Endodermal cell (in vitro differentiated cells): ENCODE data around the gene SYNE2. TPM values are rescaled to one million over a fixed set of nuclear protein-coding genes. Genes with fewer than 3 reads are reported as not detected.

Experiments
- DNase-seq: peaks from one replicate; pipeline ENCODE4 v3.0.0-alpha.2; 2017
- H3K27ac ChIP-seq: 2 replicates; pipeline ENCODE4 v1.5.1; 2013; ENCODE audit warnings: mild to moderate bottlenecking, low read depth, low read length, moderate library complexity
- H3K27me3 ChIP-seq: 2 replicates; pipeline ENCODE4 v1.6.1; 2013; ENCODE audit warnings: mild to moderate bottlenecking, low read length, moderate library complexity; ENCODE audit not compliant: insufficient read depth, control insufficient read depth, poor library complexity, severe bottlenecking
- H3K36me3 ChIP-seq: 2 replicates; pipeline ENCODE4 v1.7.0; 2013; ENCODE audit warnings: mild to moderate bottlenecking, low read length, moderate library complexity; ENCODE audit not compliant: control insufficient read depth, insufficient read depth
- H3K4me1 ChIP-seq: one replicate; pipeline ENCODE4 v1.7.0; 2013; ENCODE audit warnings: low read length; ENCODE audit not compliant: control insufficient read depth, insufficient read depth
- H3K4me3 ChIP-seq: 2 replicates; pipeline ENCODE4 v1.5.1; 2013; ENCODE audit warnings: mild to moderate bottlenecking, low read length, moderate library complexity
- H3K9ac ChIP-seq: 2 replicates; pipeline ENCODE4 v1.6.1; 2013; ENCODE audit warnings: mild to moderate bottlenecking, low read length, moderate library complexity; ENCODE audit not compliant: poor library complexity, severe bottlenecking; ENCODE audit errors: extremely low read depth
- H3K9me3 ChIP-seq: 2 replicates; pipeline ENCODE4 v1.6.1; 2013; ENCODE audit warnings: mild to moderate bottlenecking, low read length, moderate library complexity; ENCODE audit not compliant: control insufficient read depth
- H3K27ac Mint-ChIP-seq: 2 replicates; pipeline ENCODE4 v1.8.0; 2020; ENCODE audit warnings: mixed read lengths
- H3K27me3 Mint-ChIP-seq: 2 replicates; pipeline ENCODE4 v1.8.0; 2021; ENCODE audit warnings: mild to moderate bottlenecking, mixed read lengths; ENCODE audit not compliant: insufficient read depth
- H3K36me3 Mint-ChIP-seq: 2 replicates; pipeline ENCODE4 v1.8.0; 2020; ENCODE audit warnings: low read depth, mixed read lengths
- H3K4me1 Mint-ChIP-seq: 2 replicates; pipeline ENCODE4 v1.8.0; 2020; ENCODE audit warnings: mixed read lengths
- H3K4me3 Mint-ChIP-seq: 2 replicates; pipeline ENCODE4 v1.8.0; 2020; ENCODE audit warnings: mild to moderate bottlenecking, moderate library complexity, mixed read lengths
- H3K9me3 Mint-ChIP-seq: 2 replicates; pipeline ENCODE4 v1.8.0; 2020; ENCODE audit warnings: mild to moderate bottlenecking, mixed read lengths
- CTCF ChIP-seq: fragments of 200-600 bp; sonication (generic); conservative IDR thresholded peaks from 2 replicates; pipeline ENCODE4 v1.5.0; 2021; ENCODE audit warnings: antibody characterized with exemption, mild to moderate bottlenecking
- WGBS, 2 experiments: methylation state at CpG; one replicate each; pipeline versions ENCODE4 v1.1.5 to v1.1.7; 2013; ENCODE audit warnings: missing lambda C conversion rate in 2 of 2, mixed read lengths in 1 of 2; ENCODE audit not compliant: insufficient coverage in 1 of 2, insufficient read length in 1 of 2; 5-methylcytosine and 5-hydroxymethylcytosine counted together
- total RNA-seq, 2 donors: library from RNA; stranded (reverse); fragmentation: NEBNext Ultra II Directional in 1 of 2; extraction: Animal tissue kit (Norgen Biotek cat#: 25700) in 1 of 2; gene quantifications; 2 replicates in 1 of 2; 3 replicates in 1 of 2; pipeline ENCODE4 v1.2.1, GENCODE V29; 2021

The SYNE2 gene
- total RNA-seq, 2 donors from 2014 or later = 65.8 to 70.0 TPM

- H3K4me3 Mint-ChIP-seq = no peak overlapping the region
- no peaks in the 10 kb centered on the region for H3K27me3 Mint-ChIP-seq
- peaks cover 27% of the 10 kb centered on the region for H3K36me3 Mint-ChIP-seq
- WGBS, 2 experiments = 93% methylated on average over 6 of the region's 6 CpGs
- DNase-seq = no peak
- H3K9ac ChIP-seq = no peak overlapping the region
- H3K27ac Mint-ChIP-seq = no peak overlapping the region
- no peak overlapping the region for H3K4me3 ChIP-seq
- no peaks in the 10 kb centered on the region for H3K9me3 ChIP-seq
- H3K4me1 ChIP-seq = no peaks in the 10 kb centered on the region
- H3K27ac ChIP-seq = no peak overlapping the region
- H3K36me3 ChIP-seq = peaks cover 23% of the 10 kb centered on the region
- TF ChIP-seq CTCF = no peak
- no peaks in the 10 kb centered on the region for H3K27me3 ChIP-seq
- H3K4me1 Mint-ChIP-seq = no peaks in the 10 kb centered on the region
- no peaks in the 10 kb centered on the region for H3K9me3 Mint-ChIP-seq
Measured at GRCh38 chr14:63992858-63993257, 140.1 kb downstream of the SYNE2 start.

GRCh38 chr14:63993992-63994391 lies 141.2 kb downstream of the SYNE2 start:
- whole genome bisulfite sequencing, 2 experiments = 92 to 100% methylated on average over 2 to 3 of the region's 3 CpGs
- no peak for DNase-seq
- Histone ChIP-seq H3K9ac (no peak overlapping the region), H3K27me3 (no peaks in the 10 kb centered on the region), H3K4me1 (no peaks in the 10 kb centered on the region), H3K27ac (no peak overlapping the region), H3K4me3 (no peak overlapping the region), H3K36me3 (peaks cover 30% of the 10 kb centered on the region), H3K9me3 (no peaks in the 10 kb centered on the region)
- H3K27ac Mint-ChIP-seq = no peak overlapping the region
- no peak overlapping the region for H3K4me3 Mint-ChIP-seq
- no peaks in the 10 kb centered on the region for H3K9me3 Mint-ChIP-seq
- no peaks in the 10 kb centered on the region for H3K27me3 Mint-ChIP-seq
- no peak for TF ChIP-seq CTCF
- H3K4me1 Mint-ChIP-seq = no peaks in the 10 kb centered on the region
- peaks cover 29% of the 10 kb centered on the region for H3K36me3 Mint-ChIP-seq

- H3K27ac Mint-ChIP-seq = peak overlapping the region; percentile 8
- TF ChIP-seq CTCF = no peak
- no peaks in the 10 kb centered on the region for H3K4me1 ChIP-seq
- H3K36me3 Mint-ChIP-seq = peaks cover 32% of the 10 kb centered on the region
- 85 to 90% methylated on average over 2 to 4 of the region's 4 CpGs for WGBS, 2 experiments
- no peak overlapping the region for H3K4me3 Mint-ChIP-seq
- no peak overlapping the region for H3K27ac ChIP-seq
- H3K9me3 Mint-ChIP-seq = no peaks in the 10 kb centered on the region
- H3K4me1 Mint-ChIP-seq = no peaks in the 10 kb centered on the region
- no peak overlapping the region for H3K4me3 ChIP-seq
- H3K36me3 ChIP-seq = peaks cover 38% of the 10 kb centered on the region
- DNase-seq = no peak
- no peaks in the 10 kb centered on the region for H3K9me3 ChIP-seq
- no peaks in the 10 kb centered on the region for H3K27me3 Mint-ChIP-seq
- H3K27me3 ChIP-seq = no peaks in the 10 kb centered on the region
- no peak overlapping the region for H3K9ac ChIP-seq
Measured at GRCh38 chr14:63995285-63995684, 142.5 kb downstream of the SYNE2 start.
